GM10266 (cell line): Measurements from ENCODE around the gene PRELID3B.

Source experiments
- DNase-seq: peaks from one replicate; pipeline ENCODE4 v3.0.0; 2012; ENCODE audit errors: extremely low spot score
- CTCF ChIP-seq: IDR thresholded peaks from 2 replicates; pipeline ENCODE4 v1.5.1; 2012; ENCODE audit warnings: mild to moderate bottlenecking, low read depth; ENCODE audit not compliant: control insufficient read depth, insufficient read depth; ENCODE audit errors: missing control alignments

PRELID3B gene

GRCh38 chr20:59069026-59069425 is 26.4 kb upstream of the PRELID3B start:
- DNase-seq, result no peak
- no peak for TF ChIP-seq CTCF

GRCh38 chr20:59068534-59068933 is 25.9 kb upstream of the PRELID3B start:
- no peak for DNase-seq
- TF ChIP-seq CTCF, result no peak

GRCh38 chr20:59064214-59064722 is 21.7 kb upstream of the PRELID3B start:
- DNase-seq, result no peak
- TF ChIP-seq CTCF, result no peak

- no peak for DNase-seq
- TF ChIP-seq CTCF, result no peak
Observed at GRCh38 chr20:59063358-59064213, 21.0 kb upstream of the PRELID3B start.

GRCh38 chr20:59062081-59062480 is 19.5 kb upstream of the PRELID3B start:
- TF ChIP-seq CTCF, result no peak
- DNase-seq, result no peak

GRCh38 chr20:59055302-59055701 is 12.7 kb upstream of the PRELID3B start:
- DNase-seq, result no peak
- TF ChIP-seq CTCF, result no peak

- no peak for DNase-seq
- no peak for TF ChIP-seq CTCF
Observed at GRCh38 chr20:59051666-59052185, 9.1 kb upstream of the PRELID3B start.
